Endothelial cell of umbilical vein (primary cell): ENCODE results near the gene SNX24. TPM values are rescaled to one million over a fixed set of nuclear protein-coding genes. Genes with fewer than 3 reads are reported as not detected.

ENCODE experiments used
- BruUV-seq: library from RNA; stranded (reverse); fragments of 400-500 nt; replicated peaks from 2 replicates; lab custom pipeline; 2021; lab: Mats Ljungman, UMichigan
- CTCF ChIA-PET: fragments of 300-600, 350-600 bp; sonication (Branson Sonifier 250); formaldehyde crosslinking; loops from one replicate; lab custom pipeline; 2021; ENCODE audit warnings: antibody characterized with exemption, inconsistent platforms; lab: Charles Lee
- POLR2A ChIA-PET: fragments of 300-600, 350-600 bp; sonication (Branson Sonifier 250); formaldehyde crosslinking; loops from one replicate; lab custom pipeline; 2021; ENCODE audit warnings: antibody characterized with exemption, inconsistent platforms; lab: Charles Lee
- DNase-seq: peaks from one replicate; pipeline ENCODE4 v3.0.0-alpha.2; 2011; ENCODE audit warnings: low read depth, low spot score
- FAIRE-seq: peaks from 2 replicates; lab custom pipeline; 2011; peaks lifted over from hg19 to GRCh38; lab: Jason Lieb, UNC
- H2AFZ ChIP-seq: 2 replicates; pipeline ENCODE4 v1.6.0; 2012; ENCODE audit warnings: low read depth, low read length, control low read depth, inconsistent platforms
- H3K27ac ChIP-seq: 2 replicates; pipeline ENCODE4 v1.5.1; 2011; ENCODE audit warnings: low read depth, mild to moderate bottlenecking, control low read depth, low read length, moderate library complexity; ENCODE audit not compliant: insufficient read depth
- H3K27me3 ChIP-seq, 2 experiments: 2 replicates each; pipeline versions ENCODE4 v1.6.0 to v1.6.1; 2011; ENCODE audit warnings: low read length in 2 of 2, mixed read lengths in 1 of 2; ENCODE audit not compliant: control insufficient read depth in 2 of 2, insufficient read depth in 2 of 2
- H3K36me3 ChIP-seq, 2 experiments: 2 replicates in 1 of 2; 3 replicates in 1 of 2; pipeline ENCODE4 v1.5.1; 2011; ENCODE audit warnings: low read length in 2 of 2, mild to moderate bottlenecking in 1 of 2, moderate library complexity in 1 of 2; ENCODE audit not compliant: control insufficient read depth in 2 of 2, insufficient read depth in 2 of 2; ENCODE audit errors: extremely low read depth in 1 of 2
- H3K4me1 ChIP-seq: 3 replicates; pipeline ENCODE4 v1.5.1; 2011; ENCODE audit warnings: mild to moderate bottlenecking, low read length; ENCODE audit not compliant: control insufficient read depth, insufficient read depth; ENCODE audit errors: extremely low read depth
- H3K4me2 ChIP-seq: 2 replicates; pipeline ENCODE4 v1.6.1; 2011; ENCODE audit warnings: low read length, control low read depth, mixed read lengths; ENCODE audit not compliant: insufficient read depth
- H3K4me3 ChIP-seq, 3 experiments: fragments of 200-600 bp in 1 of 3; sonication (generic), shearing (Covaris generic) in 1 of 3; replicated peaks in 1 of 3; 2 replicates each; pipeline ENCODE4 v1.5.1; 2011 to 2016; ENCODE audit warnings: control low read depth in 3 of 3, low read length in 3 of 3, mild to moderate bottlenecking in 2 of 3, inconsistent platforms in 1 of 3, low read depth in 1 of 3, moderate library complexity in 1 of 3; ENCODE audit not compliant: insufficient read depth in 1 of 3
- H3K79me2 ChIP-seq: 2 replicates; pipeline ENCODE4 v1.6.0; 2012; ENCODE audit warnings: low read length, inconsistent platforms; ENCODE audit not compliant: control insufficient read depth, insufficient read depth
- H3K9ac ChIP-seq: replicated peaks from 2 replicates; pipeline ENCODE3; 2011; ENCODE audit warnings: low read length, control low read depth; ENCODE audit not compliant: insufficient read depth; ENCODE audit errors: extremely low read depth
- H3K9me1 ChIP-seq: replicated peaks from 3 replicates; pipeline ENCODE4 v1.6.0; 2011; ENCODE audit warnings: mild to moderate bottlenecking, low read length; ENCODE audit not compliant: control insufficient read depth, insufficient read depth; ENCODE audit errors: extremely low read depth
- H3K9me3 ChIP-seq: replicated peaks from 2 replicates; pipeline ENCODE4 v1.5.1; 2012; ENCODE audit warnings: low read length, inconsistent platforms; ENCODE audit not compliant: control insufficient read depth, insufficient read depth
- H4K20me1 ChIP-seq: replicated peaks from 2 replicates; pipeline ENCODE3; 2011; ENCODE audit warnings: mild to moderate bottlenecking, low read length; ENCODE audit not compliant: control insufficient read depth, insufficient read depth; ENCODE audit errors: extremely low read depth
- CTCF ChIP-seq, 2 donors: IDR thresholded peaks; 1 replicate in 1 of 2; 2 replicates in 1 of 2; pipeline ENCODE4 v1.5.1; 2011; ENCODE audit warnings: low read length in 2 of 2, mild to moderate bottlenecking in 2 of 2, moderate library complexity in 2 of 2, control low read depth in 1 of 2, inconsistent platforms in 1 of 2, low read depth in 1 of 2; ENCODE audit not compliant: insufficient read depth in 1 of 2; ENCODE audit errors: extremely low read depth in 1 of 2
- EZH2 ChIP-seq: IDR thresholded peaks from 2 replicates; pipeline ENCODE4 v1.6.1; 2012; ENCODE audit warnings: borderline replicate concordance, low read depth, mild to moderate bottlenecking, moderate library complexity, low read length, inconsistent platforms; ENCODE audit not compliant: severe bottlenecking
- FOS ChIP-seq: IDR thresholded peaks from 2 replicates; pipeline ENCODE4 v1.6.1; 2011; ENCODE audit warnings: mild to moderate bottlenecking, low read length, moderate library complexity, borderline replicate concordance; ENCODE audit not compliant: insufficient read depth
- GATA2 ChIP-seq: IDR thresholded peaks from 2 replicates; pipeline ENCODE4 v1.7.0; 2011; ENCODE audit warnings: low read depth, mild to moderate bottlenecking, moderate library complexity, mixed read lengths, low read length; ENCODE audit not compliant: insufficient read length, insufficient read depth
- JUN ChIP-seq: IDR thresholded peaks from 2 replicates; pipeline ENCODE4 v1.6.1; 2011; ENCODE audit warnings: borderline replicate concordance, low read depth; ENCODE audit not compliant: insufficient read length, insufficient read depth
- MAX ChIP-seq: IDR thresholded peaks from 2 replicates; pipeline ENCODE4 v1.6.1; 2011; ENCODE audit not compliant: insufficient read depth, insufficient read length
- MYC ChIP-seq: IDR thresholded peaks from one replicate; pipeline ENCODE4 v1.6.1; 2011; ENCODE audit warnings: mild to moderate bottlenecking, low read depth, low read length
- POLR2A ChIP-seq: IDR thresholded peaks from 2 replicates; pipeline ENCODE4 v1.6.1; 2012; ENCODE audit warnings: low read depth, mild to moderate bottlenecking, control low read depth, low read length
- POLR2AphosphoS5 ChIP-seq: IDR thresholded peaks from 2 replicates; pipeline ENCODE4 v1.6.1; 2012; ENCODE audit warnings: low read depth, mild to moderate bottlenecking, control low read depth, low read length, moderate library complexity; ENCODE audit not compliant: insufficient read depth
- dilution Hi-C: fragments of 300-500 bp; cut with MboI; formaldehyde crosslinking; loops from one replicate; pipeline ENCODE4 v1.15.0; 2019; ENCODE audit warnings: low sequenced_read_pairs; ENCODE audit not compliant: extremely low pct_ligation_motif_present
- intact Hi-C: fragments of 100-400 bp; cut with micrococcal nuclease; formaldehyde crosslinking; loops from one replicate; pipeline ENCODE4 v1.10.0; 2022
- polyA plus RNA-seq, 4 experiments: library from polyadenylated mRNA; depleted of rRNA in 3 of 4; stranded (reverse) in 3 of 4; unstranded in 1 of 4; fragments of >200 nt; gene quantifications; 2 replicates each; pipeline versions ENCODE4 v1.2.1 to v1.2.3, GENCODE V29; 2011 to 2012; ENCODE audit warnings: missing spikeins in 1 of 4
- total RNA-seq: library from RNA; stranded (reverse); gene quantifications from 2 replicates; pipeline ENCODE4 v1.2.3, GENCODE V29; 2021

The SNX24 gene
- total and polyA plus RNA-seq, 2 donors (not counting 3 experiments of a cell fraction or from before 2014, with no cell fraction given): 2.9 to 14.9 TPM

GRCh38 chr5:122963305-122963704 is 117.9 kb downstream of the SNX24 start:
- intact Hi-C loops: no loop called here
- Histone ChIP-seq H3K9ac (no peak overlapping the region), H3K27ac (no peak overlapping the region), H3K9me3 (no peaks in the 10 kb centered on the region), H3K79me2 (no peaks in the 10 kb centered on the region), H3K4me3 (no peak overlapping the region), H3K4me2 (no peak overlapping the region), H3K4me1 (no peaks in the 10 kb centered on the region), H4K20me1 (no peaks in the 10 kb centered on the region), H2AFZ (no peak overlapping the region), H3K27me3 (no peaks in the 10 kb centered on the region), H3K9me1 (no peaks in the 10 kb centered on the region), H3K36me3 (no peaks in the 10 kb centered on the region)
- TF ChIP-seq GATA2 (no peak), JUN (no peak), MYC (no peak), FOS (no peak), MAX (no peak), EZH2 (no peak), POLR2A (no peak), POLR2AphosphoS5 (no peak), CTCF (IDR thresholded peaks at IDR 0.05; ENCODE audit: extremely low read depth in 1 of 2, insufficient read depth in 1 of 2, low read depth in 1 of 2, low read length in 2 of 2) (no peak)
- dilution Hi-C loops: no loop called here
- BruUV-seq: no TSS peak
- CTCF ChIA-PET: no interaction called here
- FAIRE-seq (no peak), DNase-seq (no peak)
- POLR2A ChIA-PET: no interaction called here
